Measurements from ENCODE around the gene ZNF804A.

GRCh38 chr2:184683911-184684310 lies 85.6 kb downstream of the ZNF804A start:
- no peak for TF ChIP-seq POLR2A (IDR thresholded peaks at IDR 0.05)
- TF ChIP-seq, protein P1, sequence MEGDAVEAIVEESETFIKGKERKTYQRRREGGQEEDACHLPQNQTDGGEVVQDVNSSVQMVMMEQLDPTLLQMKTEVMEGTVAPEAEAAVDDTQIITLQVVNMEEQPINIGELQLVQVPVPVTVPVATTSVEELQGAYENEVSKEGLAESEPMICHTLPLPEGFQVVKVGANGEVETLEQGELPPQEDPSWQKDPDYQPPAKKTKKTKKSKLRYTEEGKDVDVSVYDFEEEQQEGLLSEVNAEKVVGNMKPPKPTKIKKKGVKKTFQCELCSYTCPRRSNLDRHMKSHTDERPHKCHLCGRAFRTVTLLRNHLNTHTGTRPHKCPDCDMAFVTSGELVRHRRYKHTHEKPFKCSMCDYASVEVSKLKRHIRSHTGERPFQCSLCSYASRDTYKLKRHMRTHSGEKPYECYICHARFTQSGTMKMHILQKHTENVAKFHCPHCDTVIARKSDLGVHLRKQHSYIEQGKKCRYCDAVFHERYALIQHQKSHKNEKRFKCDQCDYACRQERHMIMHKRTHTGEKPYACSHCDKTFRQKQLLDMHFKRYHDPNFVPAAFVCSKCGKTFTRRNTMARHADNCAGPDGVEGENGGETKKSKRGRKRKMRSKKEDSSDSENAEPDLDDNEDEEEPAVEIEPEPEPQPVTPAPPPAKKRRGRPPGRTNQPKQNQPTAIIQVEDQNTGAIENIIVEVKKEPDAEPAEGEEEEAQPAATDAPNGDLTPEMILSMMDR (IDR thresholded peaks at IDR 0.05): no peak
- no peak for TF ChIP-seq EP300 (IDR thresholded peaks at IDR 0.05)
